ENCODE data around the gene EDAR.

GRCh38 chr2:108893277-108893676 is 95.7 kb downstream of the EDAR start:
- TF ChIP-seq CTCF (IDR thresholded peaks at IDR 0.05) (no peak), MAX (IDR thresholded peaks at IDR 0.05; ENCODE audit: low read depth) (no peak), POLR2AphosphoS5 (IDR thresholded peaks at IDR 0.05; ENCODE audit: low read depth, low read length) (no peak), PBX3 (IDR thresholded peaks at IDR 0.05) (no peak), NRF1 (IDR thresholded peaks at IDR 0.05; ENCODE audit: low read depth, low read length) (no peak), FOXJ3 (CRISPR knock-in tag; IDR thresholded peaks at IDR 0.05) (no peak), CHD2 (IDR thresholded peaks at IDR 0.05; ENCODE audit: low read length, partially characterized antibody) (no peak)
